IMR-90 (cell line): ENCODE measurements around the gene RPA3.

Experiments used
- BHLHE40 ChIP-seq: fragments of 150-350 bp; IDR thresholded peaks from 2 replicates; pipeline ENCODE4 v1.6.1; 2016; ENCODE audit warnings: mild to moderate bottlenecking, low read depth, low read length
- CHD1 ChIP-seq: IDR thresholded peaks from 2 replicates; pipeline ENCODE4 v1.6.1; 2012; ENCODE audit warnings: low read depth, low read length, improper control_type of control experiment
- MXI1 ChIP-seq: IDR thresholded peaks from 2 replicates; pipeline ENCODE4 v1.6.1; 2012; ENCODE audit warnings: low read depth, mild to moderate bottlenecking, low read length, moderate library complexity, borderline replicate concordance
- NFE2L2 ChIP-seq: fragments of 150-350 bp; IDR thresholded peaks from 2 replicates; pipeline ENCODE4 v1.6.1; 2016; ENCODE audit warnings: low read depth, mild to moderate bottlenecking, low read length
- POLR2A ChIP-seq: IDR thresholded peaks from 2 replicates; pipeline ENCODE4 v1.6.1; 2012; ENCODE audit warnings: mild to moderate bottlenecking, low read depth, low read length
- RAD21 ChIP-seq: IDR thresholded peaks from 2 replicates; pipeline ENCODE4 v1.6.1; 2012; ENCODE audit warnings: low read length, improper control_type of control experiment
- RCOR1 ChIP-seq: IDR thresholded peaks from 2 replicates; pipeline ENCODE4 v1.6.1; 2012; ENCODE audit warnings: mild to moderate bottlenecking, low read length, improper control_type of control experiment; ENCODE audit not compliant: insufficient replicate concordance
- RFX5 ChIP-seq: IDR thresholded peaks from 2 replicates; pipeline ENCODE4 v1.8.0; 2012; ENCODE audit warnings: low read depth, mild to moderate bottlenecking, low read length, moderate library complexity
- SMC3 ChIP-seq: fragments of 150-350 bp; IDR thresholded peaks from 2 replicates; pipeline ENCODE4 v1.6.1; 2016; ENCODE audit warnings: low read depth, mild to moderate bottlenecking, antibody characterized with exemption, low read length, moderate library complexity
- TF ChIP-seq, protein P1 (sequence below): conservative IDR thresholded peaks from 2 replicates; pipeline ENCODE4 v1.5.1; 2012; ENCODE audit warnings: mild to moderate bottlenecking, low read depth, low read length, improper control_type of control experiment

DNA sequence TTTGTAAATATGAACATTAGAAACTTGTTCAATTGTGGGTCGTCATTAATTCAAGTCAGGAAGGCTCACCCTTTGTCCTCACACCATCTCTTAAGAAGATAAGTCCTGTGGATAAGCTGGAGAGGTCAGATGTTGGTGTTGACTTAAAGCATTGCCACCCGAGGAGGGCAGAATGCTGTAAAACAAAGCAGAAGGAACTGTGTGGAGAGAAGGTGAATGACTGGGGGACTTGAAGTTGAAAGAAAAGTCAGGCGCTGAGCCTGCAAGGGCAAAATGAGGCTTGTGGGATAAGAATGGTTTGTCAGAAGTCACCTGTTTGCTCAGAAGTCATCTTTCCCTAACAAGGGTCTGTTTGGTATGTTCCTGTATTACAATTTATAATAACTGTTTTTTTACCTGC, 9.1 kb downstream of the RPA3 start:
- TF ChIP-seq, protein P1, sequence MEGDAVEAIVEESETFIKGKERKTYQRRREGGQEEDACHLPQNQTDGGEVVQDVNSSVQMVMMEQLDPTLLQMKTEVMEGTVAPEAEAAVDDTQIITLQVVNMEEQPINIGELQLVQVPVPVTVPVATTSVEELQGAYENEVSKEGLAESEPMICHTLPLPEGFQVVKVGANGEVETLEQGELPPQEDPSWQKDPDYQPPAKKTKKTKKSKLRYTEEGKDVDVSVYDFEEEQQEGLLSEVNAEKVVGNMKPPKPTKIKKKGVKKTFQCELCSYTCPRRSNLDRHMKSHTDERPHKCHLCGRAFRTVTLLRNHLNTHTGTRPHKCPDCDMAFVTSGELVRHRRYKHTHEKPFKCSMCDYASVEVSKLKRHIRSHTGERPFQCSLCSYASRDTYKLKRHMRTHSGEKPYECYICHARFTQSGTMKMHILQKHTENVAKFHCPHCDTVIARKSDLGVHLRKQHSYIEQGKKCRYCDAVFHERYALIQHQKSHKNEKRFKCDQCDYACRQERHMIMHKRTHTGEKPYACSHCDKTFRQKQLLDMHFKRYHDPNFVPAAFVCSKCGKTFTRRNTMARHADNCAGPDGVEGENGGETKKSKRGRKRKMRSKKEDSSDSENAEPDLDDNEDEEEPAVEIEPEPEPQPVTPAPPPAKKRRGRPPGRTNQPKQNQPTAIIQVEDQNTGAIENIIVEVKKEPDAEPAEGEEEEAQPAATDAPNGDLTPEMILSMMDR, result no peak
- TF ChIP-seq SMC3 (no peak), RFX5 (no peak), NFE2L2 (no peak), POLR2A (no peak), CHD1 (no peak), MXI1 (no peak), RAD21 (no peak), BHLHE40 (no peak), RCOR1 (no peak)
